SK-N-MC (cell line): Measurements from ENCODE around the gene GOLGA2.
"Not testable (repeated sequence)": the region's sequence is repeated elsewhere in the genome, so short reads cannot be mapped to it uniquely, and the experiment has no call there.

ENCODE experiments used
- DNase-seq: peaks from one replicate; pipeline ENCODE4 v3.0.0-alpha.2; 2011; ENCODE audit warnings: low read depth, low spot score
- H3K27ac ChIP-seq: fragments of 200-600 bp; sonication (generic); 2 replicates; pipeline ENCODE4 v1.5.1; 2016; ENCODE audit warnings: mixed run types
- H3K36me3 ChIP-seq: fragments of 200-600 bp; sonication (generic); 2 replicates; pipeline ENCODE4 v1.6.1; 2017; ENCODE audit warnings: antibody characterized with exemption, low read length, mixed read lengths; ENCODE audit not compliant: insufficient read depth
- H3K4me3 ChIP-seq: fragments of 200-600 bp; sonication (generic); 2 replicates; pipeline ENCODE4 v1.5.1; 2016
- H3K9ac ChIP-seq: fragments of 200-600 bp; sonication (generic); 2 replicates; pipeline ENCODE4 v1.8.0; 2017; ENCODE audit warnings: mixed run types, mixed read lengths; ENCODE audit not compliant: insufficient read length
- H3K9me3 ChIP-seq: fragments of 200-600 bp; sonication (generic); 2 replicates; pipeline ENCODE4 v1.6.1; 2017; ENCODE audit warnings: low read depth, mild to moderate bottlenecking, antibody characterized with exemption, low read length, moderate library complexity, mixed read lengths
- EZH2 ChIP-seq: fragments of 200-600 bp; sonication (generic); IDR thresholded peaks from one replicate; pipeline ENCODE4 v1.6.1; 2017; ENCODE audit warnings: antibody characterized with exemption
- FOXP2 ChIP-seq: optimal IDR thresholded peaks from 2 replicates; pipeline ENCODE3; 2011; ENCODE audit warnings: mild to moderate bottlenecking, moderate library complexity; ENCODE audit not compliant: insufficient read depth; ENCODE audit errors: extremely low read length, control extremely low read depth
- POLR2AphosphoS5 ChIP-seq: IDR thresholded peaks from 2 replicates; pipeline ENCODE4 v1.6.1; 2012; ENCODE audit warnings: mild to moderate bottlenecking, low read depth, low read length, borderline replicate concordance

The GOLGA2 gene

GRCh38 chr9:128243215-128244018, 32.4 kb downstream of the GOLGA2 start:
- TF ChIP-seq POLR2AphosphoS5: no peak
- TF ChIP-seq FOXP2: no peak
- no peak for TF ChIP-seq EZH2
- peak overlapping the region; percentile 23 for H3K4me3 ChIP-seq
- H3K9ac ChIP-seq: no peak overlapping the region
- peak overlapping the region; percentile 47 for H3K27ac ChIP-seq
- no peaks in the 10 kb centered on the region for H3K36me3 ChIP-seq
- DNase-seq: no peak
- H3K9me3 ChIP-seq: no peaks in the 10 kb centered on the region

GRCh38 chr9:128242828-128243214, 33.0 kb downstream of the GOLGA2 start:
- Histone ChIP-seq H3K4me3 (peak overlapping the region; percentile 23; the same call in 1 of the 2 replicates), H3K9me3 (no peaks in the 10 kb centered on the region), H3K27ac (peak overlapping the region; percentile 47), H3K36me3 (no peaks in the 10 kb centered on the region), H3K9ac (no peak overlapping the region)
- TF ChIP-seq FOXP2 (no peak), POLR2AphosphoS5 (no peak), EZH2 (no peak)
- no peak for DNase-seq

GRCh38 chr9:128242124-128242523, 33.7 kb downstream of the GOLGA2 start:
- Histone ChIP-seq H3K36me3 (no peaks in the 10 kb centered on the region), H3K4me3 (no peak overlapping the region), H3K27ac (peak overlapping the region; percentile 60; the same call in 1 of the 2 replicates), H3K9ac (no peak overlapping the region), H3K9me3 (no peaks in the 10 kb centered on the region)
- DNase-seq: no peak
- TF ChIP-seq EZH2: no peak
- TF ChIP-seq FOXP2: no peak

GRCh38 chr9:128233817-128234406, 41.9 kb downstream of the GOLGA2 start:
- Histone ChIP-seq H3K9ac (no peak overlapping the region), H3K4me3 (no peak overlapping the region), H3K36me3 (no peaks in the 10 kb centered on the region), H3K9me3 (no peaks in the 10 kb centered on the region), H3K27ac (no peak overlapping the region)
- no peak for DNase-seq
- no peak for TF ChIP-seq FOXP2
- TF ChIP-seq EZH2: no peak
- no peak for TF ChIP-seq POLR2AphosphoS5

GRCh38 chr9:128232528-128233428, 43.0 kb downstream of the GOLGA2 start:
- H3K36me3 ChIP-seq: no peaks in the 10 kb centered on the region
- H3K9ac ChIP-seq: no peak overlapping the region
- H3K4me3 ChIP-seq: no peak overlapping the region
- no peak for DNase-seq
- TF ChIP-seq EZH2 (no peak), POLR2AphosphoS5 (no peak), FOXP2 (no peak)
- no peak overlapping the region for H3K27ac ChIP-seq
- no peaks in the 10 kb centered on the region for H3K9me3 ChIP-seq

- Histone ChIP-seq H3K9ac (no peak overlapping the region), H3K36me3 (no peaks in the 10 kb centered on the region), H3K27ac (no peak overlapping the region), H3K9me3 (no peaks in the 10 kb centered on the region), H3K4me3 (no peak overlapping the region)
- DNase-seq: no peak
- TF ChIP-seq POLR2AphosphoS5 (no peak), EZH2 (no peak), FOXP2 (no peak)
Measured at GRCh38 chr9:128231638-128232527, 43.9 kb downstream of the GOLGA2 start.

- H3K9ac ChIP-seq, H3K27ac ChIP-seq, DNase-seq, H3K9me3 ChIP-seq, H3K36me3 ChIP-seq, H3K4me3 ChIP-seq: not testable (repeated sequence)
Measured at GRCh38 chr9:128230897-128231296, 44.9 kb downstream of the GOLGA2 start.

- no peak overlapping the region for H3K27ac ChIP-seq
- H3K36me3 ChIP-seq: no peaks in the 10 kb centered on the region
- H3K9me3 ChIP-seq: no peaks in the 10 kb centered on the region
- DNase-seq: no peak
- no peak overlapping the region for H3K4me3 ChIP-seq
- H3K9ac ChIP-seq: no peak overlapping the region
- TF ChIP-seq EZH2: no peak
- TF ChIP-seq FOXP2: no peak
- no peak for TF ChIP-seq POLR2AphosphoS5
Measured at GRCh38 chr9:128226412-128226801, 49.4 kb downstream of the GOLGA2 start.
